GM23338 (cell line): ENCODE results near the gene RIIAD1. TPM values are rescaled to one million over a fixed set of nuclear protein-coding genes. Genes with fewer than 3 reads are reported as not detected.

Source experiments
- ATAC-seq: fragments of 200-7000 bp; cut with Tn5 transposase; 3 replicates; pipeline ENCODE4 v1.9.1; 2020
- DNase-seq: peaks from one replicate; pipeline ENCODE4 v3.0.0-alpha.2; 2015; ENCODE audit warnings: low spot score
- H2AFZ ChIP-seq: fragments of 200-600 bp; sonication (generic); 2 replicates; pipeline ENCODE4 v1.8.0; 2016; ENCODE audit warnings: antibody characterized with exemption, mild to moderate bottlenecking, moderate library complexity
- H3F3A ChIP-seq: fragments of 200-600 bp; sonication (generic); replicated peaks from 2 replicates; pipeline ENCODE4 v1.8.0; 2017; ENCODE audit warnings: antibody characterized with exemption, mixed run types, low read depth
- H3K27ac ChIP-seq: fragments of 200-600 bp; sonication (generic); 2 replicates; pipeline ENCODE4 v1.6.1; 2016; ENCODE audit warnings: low read depth
- H3K27me3 ChIP-seq: fragments of 200-600 bp; sonication (generic); 2 replicates; pipeline ENCODE4 v1.8.0; 2016; ENCODE audit warnings: mild to moderate bottlenecking, mixed run types, moderate library complexity; ENCODE audit not compliant: insufficient read depth
- H3K36me3 ChIP-seq: fragments of 200-600 bp; sonication (generic); 2 replicates; pipeline ENCODE4 v1.8.0; 2016; ENCODE audit warnings: mild to moderate bottlenecking; ENCODE audit not compliant: insufficient read depth
- H3K4me1 ChIP-seq: fragments of 200-600 bp; sonication (generic); 2 replicates; pipeline ENCODE4 v1.8.0; 2016; ENCODE audit warnings: mild to moderate bottlenecking, moderate library complexity; ENCODE audit not compliant: insufficient read depth
- H3K4me2 ChIP-seq: fragments of 200-600 bp; sonication (generic); 2 replicates; pipeline ENCODE4 v1.7.1; 2017; ENCODE audit warnings: mixed run types
- H3K4me3 ChIP-seq: fragments of 200-600 bp; sonication (generic); 2 replicates; pipeline ENCODE4 v1.6.1; 2016; ENCODE audit warnings: mixed run types
- H3K79me2 ChIP-seq: fragments of 200-600 bp; sonication (generic); replicated peaks from 2 replicates; pipeline ENCODE4 v1.8.0; 2017; ENCODE audit warnings: mild to moderate bottlenecking; ENCODE audit not compliant: insufficient read depth
- H3K9me2 ChIP-seq: fragments of 200-600 bp; sonication (generic); 2 replicates; pipeline ENCODE4 v1.8.0; 2017; ENCODE audit not compliant: insufficient read depth
- H4K20me1 ChIP-seq: fragments of 200-600 bp; sonication (generic); replicated peaks from 2 replicates; pipeline ENCODE4 v1.8.0; 2017; ENCODE audit warnings: mild to moderate bottlenecking; ENCODE audit not compliant: insufficient read depth
- H3K27ac Mint-ChIP-seq: 2 replicates; pipeline ENCODE4 v1.8.0; 2020; ENCODE audit warnings: inconsistent platforms, mild to moderate bottlenecking, moderate library complexity, mixed read lengths
- H3K27me3 Mint-ChIP-seq: 3 replicates; pipeline ENCODE4 v1.8.0; 2022; ENCODE audit warnings: low read depth, mild to moderate bottlenecking, moderate library complexity, mixed read lengths, inconsistent platforms; ENCODE audit not compliant: insufficient read depth, poor library complexity
- H3K36me3 Mint-ChIP-seq: 3 replicates; pipeline ENCODE4 v1.8.0; 2021; ENCODE audit warnings: low read depth, mild to moderate bottlenecking, inconsistent platforms, moderate library complexity, mixed read lengths
- H3K4me1 Mint-ChIP-seq: 3 replicates; pipeline ENCODE4 v1.8.0; 2020; ENCODE audit warnings: mild to moderate bottlenecking, inconsistent platforms, mixed read lengths
- H3K4me3 Mint-ChIP-seq: 3 replicates; pipeline ENCODE4 v1.8.0; 2021; ENCODE audit warnings: moderate library complexity, mild to moderate bottlenecking, inconsistent platforms, mixed read lengths
- H3K9me3 Mint-ChIP-seq: 3 replicates; pipeline ENCODE4 v1.8.0; 2020; ENCODE audit warnings: moderate library complexity, mild to moderate bottlenecking, inconsistent platforms, mixed read lengths
- CREB1 ChIP-seq: fragments of 250-450 bp; sonication (Bioruptor Pico); IDR thresholded peaks from 2 replicates; pipeline ENCODE4 v1.5.0; 2020; ENCODE audit warnings: low read depth, mild to moderate bottlenecking, moderate library complexity
- ETS1 ChIP-seq: IDR thresholded peaks from 2 replicates; pipeline ENCODE4 v1.6.1; 2016; ENCODE audit warnings: antibody characterized with exemption
- EZH2 ChIP-seq: fragments of 200-600 bp; sonication (generic); IDR thresholded peaks from one replicate; pipeline ENCODE4 v1.8.0; 2017; ENCODE audit warnings: antibody characterized with exemption, mild to moderate bottlenecking, low read depth; ENCODE audit not compliant: unreplicated experiment
- EZH2phosphoT487 ChIP-seq: fragments of 200-600 bp; sonication (generic); IDR thresholded peaks from one replicate; pipeline ENCODE4 v1.8.1; 2018; ENCODE audit warnings: antibody characterized with exemption; ENCODE audit not compliant: unreplicated experiment
- JUNB ChIP-seq: IDR thresholded peaks from one replicate; pipeline ENCODE4 v1.6.1; 2016; ENCODE audit warnings: antibody characterized with exemption; ENCODE audit not compliant: unreplicated experiment
- NANOG ChIP-seq: IDR thresholded peaks from 2 replicates; pipeline ENCODE4 v1.6.1; 2016; ENCODE audit warnings: antibody characterized with exemption, borderline replicate concordance
- POLR2AphosphoS5 ChIP-seq: IDR thresholded peaks from 2 replicates; pipeline ENCODE4 v1.6.1; 2016; ENCODE audit warnings: antibody characterized with exemption, low read depth
- STAT1 ChIP-seq: IDR thresholded peaks from one replicate; pipeline ENCODE4 v1.6.1; 2016; ENCODE audit warnings: antibody characterized with exemption; ENCODE audit not compliant: unreplicated experiment
- ZNF114 ChIP-seq: fragments of 250-450 bp; sonication (Bioruptor Pico); IDR thresholded peaks from 2 replicates; pipeline ENCODE4 v1.5.0; 2020; ENCODE audit warnings: mild to moderate bottlenecking, moderate library complexity
- ZNF331 ChIP-seq: fragments of 250-450 bp; sonication (Bioruptor Pico); IDR thresholded peaks from 2 replicates; pipeline ENCODE4 v1.5.0; 2020; ENCODE audit warnings: low read depth, mild to moderate bottlenecking, moderate library complexity
- polyA plus RNA-seq: library from polyadenylated mRNA; unstranded; fragments of >200 nt; fragmentation: Nextera tagmentation; extraction: Ambion mirVana; gene quantifications from 2 replicates; pipeline ENCODE4 v1.2.1, GENCODE V29; 2016
- total RNA-seq: library from RNA; depleted of rRNA; stranded (reverse); fragments of >200 nt; shearing (Covaris generic); gene quantifications from 2 replicates; pipeline ENCODE4 v1.2.3, GENCODE V29; 2014
- TF ChIP-seq, protein P1 (sequence below), 2 experiments: fragments of 200-600 bp in 1 of 2; sonication (generic) in 1 of 2; conservative IDR thresholded peaks; 2 replicates each; pipeline versions ENCODE4 v1.5.1 to v1.6.1; 2016 to 2017; ENCODE audit warnings: antibody characterized with exemption in 2 of 2, low read depth in 2 of 2, mild to moderate bottlenecking in 2 of 2, moderate library complexity in 1 of 2
- TF ChIP-seq, protein P2 (sequence below): IDR thresholded peaks from one replicate; pipeline ENCODE4 v1.6.1; 2018; ENCODE audit warnings: antibody characterized with exemption; ENCODE audit not compliant: unreplicated experiment
- TF ChIP-seq, protein P3 (sequence below): fragments of 250-450 bp; sonication (Bioruptor Pico); IDR thresholded peaks from 2 replicates; pipeline ENCODE4 v1.5.0; 2020; ENCODE audit warnings: mild to moderate bottlenecking, moderate library complexity

RIIAD1 gene
- total and polyA plus RNA-seq, 2 experiments from 2014 or later, result not detected

- peaks cover 2% of the 10 kb centered on the region; the same call in 1 of the 3 replicates for H3K36me3 Mint-ChIP-seq
- Histone ChIP-seq H3K36me3 (no peaks in the 10 kb centered on the region), H3K9me2 (no peaks in the 10 kb centered on the region), H3K79me2 (no peaks in the 10 kb centered on the region), H2AFZ (no peak overlapping the region), H3K27me3 (no peaks in the 10 kb centered on the region), H3K4me1 (no peaks in the 10 kb centered on the region), H3K27ac (no peak overlapping the region), H3K4me3 (no peak overlapping the region), H3K4me2 (no peak overlapping the region), H4K20me1 (no peaks in the 10 kb centered on the region), H3F3A (no peaks in the 10 kb centered on the region)
- no peak for TF ChIP-seq ETS1
- no peak for TF ChIP-seq EZH2phosphoT487
- TF ChIP-seq, protein P1, sequence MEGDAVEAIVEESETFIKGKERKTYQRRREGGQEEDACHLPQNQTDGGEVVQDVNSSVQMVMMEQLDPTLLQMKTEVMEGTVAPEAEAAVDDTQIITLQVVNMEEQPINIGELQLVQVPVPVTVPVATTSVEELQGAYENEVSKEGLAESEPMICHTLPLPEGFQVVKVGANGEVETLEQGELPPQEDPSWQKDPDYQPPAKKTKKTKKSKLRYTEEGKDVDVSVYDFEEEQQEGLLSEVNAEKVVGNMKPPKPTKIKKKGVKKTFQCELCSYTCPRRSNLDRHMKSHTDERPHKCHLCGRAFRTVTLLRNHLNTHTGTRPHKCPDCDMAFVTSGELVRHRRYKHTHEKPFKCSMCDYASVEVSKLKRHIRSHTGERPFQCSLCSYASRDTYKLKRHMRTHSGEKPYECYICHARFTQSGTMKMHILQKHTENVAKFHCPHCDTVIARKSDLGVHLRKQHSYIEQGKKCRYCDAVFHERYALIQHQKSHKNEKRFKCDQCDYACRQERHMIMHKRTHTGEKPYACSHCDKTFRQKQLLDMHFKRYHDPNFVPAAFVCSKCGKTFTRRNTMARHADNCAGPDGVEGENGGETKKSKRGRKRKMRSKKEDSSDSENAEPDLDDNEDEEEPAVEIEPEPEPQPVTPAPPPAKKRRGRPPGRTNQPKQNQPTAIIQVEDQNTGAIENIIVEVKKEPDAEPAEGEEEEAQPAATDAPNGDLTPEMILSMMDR (conservative IDR thresholded peaks at IDR 0.05; ENCODE audit: low read depth in 2 of 2), result no peak
- TF ChIP-seq, protein P2, sequence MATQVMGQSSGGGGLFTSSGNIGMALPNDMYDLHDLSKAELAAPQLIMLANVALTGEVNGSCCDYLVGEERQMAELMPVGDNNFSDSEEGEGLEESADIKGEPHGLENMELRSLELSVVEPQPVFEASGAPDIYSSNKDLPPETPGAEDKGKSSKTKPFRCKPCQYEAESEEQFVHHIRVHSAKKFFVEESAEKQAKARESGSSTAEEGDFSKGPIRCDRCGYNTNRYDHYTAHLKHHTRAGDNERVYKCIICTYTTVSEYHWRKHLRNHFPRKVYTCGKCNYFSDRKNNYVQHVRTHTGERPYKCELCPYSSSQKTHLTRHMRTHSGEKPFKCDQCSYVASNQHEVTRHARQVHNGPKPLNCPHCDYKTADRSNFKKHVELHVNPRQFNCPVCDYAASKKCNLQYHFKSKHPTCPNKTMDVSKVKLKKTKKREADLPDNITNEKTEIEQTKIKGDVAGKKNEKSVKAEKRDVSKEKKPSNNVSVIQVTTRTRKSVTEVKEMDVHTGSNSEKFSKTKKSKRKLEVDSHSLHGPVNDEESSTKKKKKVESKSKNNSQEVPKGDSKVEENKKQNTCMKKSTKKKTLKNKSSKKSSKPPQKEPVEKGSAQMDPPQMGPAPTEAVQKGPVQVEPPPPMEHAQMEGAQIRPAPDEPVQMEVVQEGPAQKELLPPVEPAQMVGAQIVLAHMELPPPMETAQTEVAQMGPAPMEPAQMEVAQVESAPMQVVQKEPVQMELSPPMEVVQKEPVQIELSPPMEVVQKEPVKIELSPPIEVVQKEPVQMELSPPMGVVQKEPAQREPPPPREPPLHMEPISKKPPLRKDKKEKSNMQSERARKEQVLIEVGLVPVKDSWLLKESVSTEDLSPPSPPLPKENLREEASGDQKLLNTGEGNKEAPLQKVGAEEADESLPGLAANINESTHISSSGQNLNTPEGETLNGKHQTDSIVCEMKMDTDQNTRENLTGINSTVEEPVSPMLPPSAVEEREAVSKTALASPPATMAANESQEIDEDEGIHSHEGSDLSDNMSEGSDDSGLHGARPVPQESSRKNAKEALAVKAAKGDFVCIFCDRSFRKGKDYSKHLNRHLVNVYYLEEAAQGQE, result no peak
- TF ChIP-seq STAT1, result no peak
- TF ChIP-seq, protein P3, sequence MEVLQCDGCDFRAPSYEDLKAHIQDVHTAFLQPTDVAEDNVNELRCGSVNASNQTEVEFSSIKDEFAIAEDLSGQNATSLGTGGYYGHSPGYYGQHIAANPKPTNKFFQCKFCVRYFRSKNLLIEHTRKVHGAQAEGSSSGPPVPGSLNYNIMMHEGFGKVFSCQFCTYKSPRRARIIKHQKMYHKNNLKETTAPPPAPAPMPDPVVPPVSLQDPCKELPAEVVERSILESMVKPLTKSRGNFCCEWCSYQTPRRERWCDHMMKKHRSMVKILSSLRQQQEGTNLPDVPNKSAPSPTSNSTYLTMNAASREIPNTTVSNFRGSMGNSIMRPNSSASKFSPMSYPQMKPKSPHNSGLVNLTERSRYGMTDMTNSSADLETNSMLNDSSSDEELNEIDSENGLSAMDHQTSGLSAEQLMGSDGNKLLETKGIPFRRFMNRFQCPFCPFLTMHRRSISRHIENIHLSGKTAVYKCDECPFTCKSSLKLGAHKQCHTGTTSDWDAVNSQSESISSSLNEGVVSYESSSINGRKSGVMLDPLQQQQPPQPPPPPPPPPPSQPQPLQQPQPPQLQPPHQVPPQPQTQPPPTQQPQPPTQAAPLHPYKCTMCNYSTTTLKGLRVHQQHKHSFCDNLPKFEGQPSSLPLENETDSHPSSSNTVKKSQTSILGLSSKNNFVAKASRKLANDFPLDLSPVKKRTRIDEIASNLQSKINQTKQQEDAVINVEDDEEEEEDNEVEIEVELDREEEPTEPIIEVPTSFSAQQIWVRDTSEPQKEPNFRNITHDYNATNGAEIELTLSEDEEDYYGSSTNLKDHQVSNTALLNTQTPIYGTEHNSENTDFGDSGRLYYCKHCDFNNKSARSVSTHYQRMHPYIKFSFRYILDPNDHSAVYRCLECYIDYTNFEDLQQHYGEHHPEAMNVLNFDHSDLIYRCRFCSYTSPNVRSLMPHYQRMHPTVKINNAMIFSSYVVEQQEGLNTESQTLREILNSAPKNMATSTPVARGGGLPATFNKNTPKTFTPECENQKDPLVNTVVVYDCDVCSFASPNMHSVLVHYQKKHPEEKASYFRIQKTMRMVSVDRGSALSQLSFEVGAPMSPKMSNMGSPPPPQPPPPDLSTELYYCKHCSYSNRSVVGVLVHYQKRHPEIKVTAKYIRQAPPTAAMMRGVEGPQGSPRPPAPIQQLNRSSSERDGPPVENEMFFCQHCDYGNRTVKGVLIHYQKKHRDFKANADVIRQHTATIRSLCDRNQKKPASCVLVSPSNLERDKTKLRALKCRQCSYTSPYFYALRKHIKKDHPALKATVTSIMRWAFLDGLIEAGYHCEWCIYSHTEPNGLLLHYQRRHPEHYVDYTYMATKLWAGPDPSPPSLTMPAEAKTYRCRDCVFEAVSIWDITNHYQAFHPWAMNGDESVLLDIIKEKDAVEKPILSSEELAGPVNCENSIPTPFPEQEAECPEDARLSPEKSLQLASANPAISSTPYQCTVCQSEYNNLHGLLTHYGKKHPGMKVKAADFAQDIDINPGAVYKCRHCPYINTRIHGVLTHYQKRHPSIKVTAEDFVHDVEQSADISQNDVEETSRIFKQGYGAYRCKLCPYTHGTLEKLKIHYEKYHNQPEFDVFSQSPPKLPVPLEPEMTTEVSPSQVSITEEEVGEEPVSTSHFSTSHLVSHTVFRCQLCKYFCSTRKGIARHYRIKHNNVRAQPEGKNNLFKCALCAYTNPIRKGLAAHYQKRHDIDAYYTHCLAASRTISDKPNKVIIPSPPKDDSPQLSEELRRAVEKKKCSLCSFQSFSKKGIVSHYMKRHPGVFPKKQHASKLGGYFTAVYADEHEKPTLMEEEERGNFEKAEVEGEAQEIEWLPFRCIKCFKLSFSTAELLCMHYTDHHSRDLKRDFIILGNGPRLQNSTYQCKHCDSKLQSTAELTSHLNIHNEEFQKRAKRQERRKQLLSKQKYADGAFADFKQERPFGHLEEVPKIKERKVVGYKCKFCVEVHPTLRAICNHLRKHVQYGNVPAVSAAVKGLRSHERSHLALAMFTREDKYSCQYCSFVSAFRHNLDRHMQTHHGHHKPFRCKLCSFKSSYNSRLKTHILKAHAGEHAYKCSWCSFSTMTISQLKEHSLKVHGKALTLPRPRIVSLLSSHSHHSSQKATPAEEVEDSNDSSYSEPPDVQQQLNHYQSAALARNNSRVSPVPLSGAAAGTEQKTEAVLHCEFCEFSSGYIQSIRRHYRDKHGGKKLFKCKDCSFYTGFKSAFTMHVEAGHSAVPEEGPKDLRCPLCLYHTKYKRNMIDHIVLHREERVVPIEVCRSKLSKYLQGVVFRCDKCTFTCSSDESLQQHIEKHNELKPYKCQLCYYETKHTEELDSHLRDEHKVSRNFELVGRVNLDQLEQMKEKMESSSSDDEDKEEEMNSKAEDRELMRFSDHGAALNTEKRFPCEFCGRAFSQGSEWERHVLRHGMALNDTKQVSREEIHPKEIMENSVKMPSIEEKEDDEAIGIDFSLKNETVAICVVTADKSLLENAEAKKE (CRISPR knock-in tag), result no peak
- no peak for TF ChIP-seq CREB1 (CRISPR knock-in tag)
- TF ChIP-seq ZNF114 (CRISPR knock-in tag), result no peak
- TF ChIP-seq EZH2, result no peak
- no peak for TF ChIP-seq NANOG
- no peak for TF ChIP-seq JUNB
- no peak for TF ChIP-seq ZNF331 (CRISPR knock-in tag)
- no peak for TF ChIP-seq POLR2AphosphoS5
- H3K27ac Mint-ChIP-seq, result no peak overlapping the region
- H3K4me3 Mint-ChIP-seq, result no peak overlapping the region
- H3K27me3 Mint-ChIP-seq, result no peaks in the 10 kb centered on the region
- DNase-seq, result no peak
- no peak for ATAC-seq
- H3K4me1 Mint-ChIP-seq, result no peaks in the 10 kb centered on the region
- no peaks in the 10 kb centered on the region for H3K9me3 Mint-ChIP-seq
Observed at GRCh38 chr1:151681923-151682322, 39.4 kb upstream of the RIIAD1 start.
